ENCODE data around the gene TDRD1.
A peak's percentile ranks its signal among the peaks of the same experiment; 100 is the strongest.
"Not testable (repeated sequence)": the region's sequence is repeated elsewhere in the genome, so short reads cannot be mapped to it uniquely, and the experiment has no call there.

Gene TDRD1

GRCh38 chr10:114179148-114179547 lies at the start of gene TDRD1:
Gene TDRD1, plus strand, starts transcription at chr10:114179353. Its CDS starts 8,479 bp downstream, at chr10:114187832.
- DNase-seq: peak; percentile 27

- DNase-seq: peak; percentile 78
These were observed 48.1 kb upstream of the TDRD1 start for GRCh38 chr10:114131094-114131493.

GRCh38 chr10:114135476-114135875 lies 43.7 kb upstream of the TDRD1 start:
- no peak for DNase-seq

GRCh38 chr10:114138581-114138980 lies 40.6 kb upstream of the TDRD1 start:
- DNase-seq: no peak

- DNase-seq: no peak
These were observed 39.1 kb upstream of the TDRD1 start for GRCh38 chr10:114140036-114140435.

GRCh38 chr10:114140827-114141226 lies 38.3 kb upstream of the TDRD1 start:
- DNase-seq: not testable (repeated sequence)

- no peak for DNase-seq
These were observed 37.1 kb upstream of the TDRD1 start for GRCh38 chr10:114142018-114142417.

- DNase-seq: no peak
These were observed 36.0 kb upstream of the TDRD1 start for GRCh38 chr10:114143160-114143559.

- not testable (repeated sequence) for DNase-seq
These were observed 29.7 kb upstream of the TDRD1 start for GRCh38 chr10:114149476-114149875.

GRCh38 chr10:114151486-114151885 lies 27.7 kb upstream of the TDRD1 start:
- no peak for DNase-seq

- no peak for DNase-seq
These were observed 27.3 kb upstream of the TDRD1 start for GRCh38 chr10:114151892-114152291.

- DNase-seq: peak; percentile 21
These were observed 21.2 kb upstream of the TDRD1 start for GRCh38 chr10:114157912-114158311.

GRCh38 chr10:114163062-114163461 lies 16.1 kb upstream of the TDRD1 start:
- DNase-seq: no peak

- DNase-seq: no peak
These were observed 13.1 kb upstream of the TDRD1 start for GRCh38 chr10:114166043-114166442.

- DNase-seq: no peak
These were observed 12.7 kb upstream of the TDRD1 start for GRCh38 chr10:114166494-114166893.

- no peak for DNase-seq
These were observed 11.2 kb upstream of the TDRD1 start for GRCh38 chr10:114167985-114168384.

GRCh38 chr10:114168450-114169009 lies 10.6 kb upstream of the TDRD1 start:
- no peak for DNase-seq

- DNase-seq: peak; percentile 30
These were observed 6.9 kb upstream of the TDRD1 start for GRCh38 chr10:114172216-114172615.

GRCh38 chr10:114172776-114173602 lies 6.2 kb upstream of the TDRD1 start:
- no peak for DNase-seq

- no peak for DNase-seq
These were observed 5.6 kb upstream of the TDRD1 start for GRCh38 chr10:114173603-114173920.

GRCh38 chr10:114173921-114174694 lies 5.0 kb upstream of the TDRD1 start, which contains the start of gene CCDC186:
Gene CCDC186, minus strand, starts transcription at chr10:114174203. Its CDS starts 10,935 bp downstream, at chr10:114163268.
- DNase-seq: peak; percentile 95

- peak; percentile 63 for DNase-seq
These were observed 4.4 kb upstream of the TDRD1 start for GRCh38 chr10:114174695-114175188.

- no peak for DNase-seq
These were observed 3.5 kb upstream of the TDRD1 start for GRCh38 chr10:114175667-114176066.

GRCh38 chr10:114176511-114176910 lies 2.6 kb upstream of the TDRD1 start:
- no peak for DNase-seq
